Activated effector memory CD4-positive, alpha-beta T cell treated with anti-CD3 and anti-CD28 coated beads, Interleukin-2, amount 50 U/mL, for 16 hours (primary cell): ENCODE data around the gene FLT3LG.
A peak's percentile ranks its signal among the peaks of the same experiment; 100 is the strongest.

Experiments used
- DNase-seq: peaks from one replicate; pipeline ENCODE4 v3.0.0-alpha.2; 2020

FLT3LG gene

GRCh38 chr19:49489601-49490167, 15.7 kb downstream of the FLT3LG start:
- DNase-seq, result peak; percentile 82

- no peak for DNase-seq
These were observed 16.4 kb downstream of the FLT3LG start for GRCh38 chr19:49490287-49491029.

- DNase-seq, result no peak
These were observed 17.2 kb downstream of the FLT3LG start for GRCh38 chr19:49491030-49491803.

- DNase-seq, result no peak
These were observed 18.0 kb downstream of the FLT3LG start for GRCh38 chr19:49491804-49492572.

- DNase-seq, result no peak
These were observed 18.8 kb downstream of the FLT3LG start for GRCh38 chr19:49492573-49493405.

- no peak for DNase-seq
These were observed 22.6 kb downstream of the FLT3LG start for GRCh38 chr19:49496574-49497008.

GRCh38 chr19:49497047-49497788, 23.2 kb downstream of the FLT3LG start:
- peak; percentile 92 for DNase-seq

GRCh38 chr19:49497789-49498103, 23.7 kb downstream of the FLT3LG start:
- no peak for DNase-seq

GRCh38 chr19:49498475-49498874, 24.5 kb downstream of the FLT3LG start:
- DNase-seq, result no peak

GRCh38 chr19:49499030-49499670, 25.1 kb downstream of the FLT3LG start:
- DNase-seq, result peak; percentile 74

- peak; percentile 79 for DNase-seq
These were observed 29.0 kb downstream of the FLT3LG start for GRCh38 chr19:49502866-49503581.

- no peak for DNase-seq
These were observed 29.6 kb downstream of the FLT3LG start for GRCh38 chr19:49503582-49503962.

GRCh38 chr19:49506575-49507105, 32.6 kb downstream of the FLT3LG start:
- peak; percentile 91 for DNase-seq

GRCh38 chr19:49507803-49508494, 33.9 kb downstream of the FLT3LG start:
- DNase-seq, result no peak

GRCh38 chr19:49512970-49513745, 39.1 kb downstream of the FLT3LG start:
- no peak for DNase-seq

GRCh38 chr19:49513746-49514118, 39.7 kb downstream of the FLT3LG start:
- no peak for DNase-seq

- no peak for DNase-seq
These were observed 40.1 kb downstream of the FLT3LG start for GRCh38 chr19:49514151-49514550.

GRCh38 chr19:49515767-49516166, 41.8 kb downstream of the FLT3LG start:
- DNase-seq, result no peak

- no peak for DNase-seq
These were observed 44.0 kb downstream of the FLT3LG start for GRCh38 chr19:49518033-49518432.
